Dedifferentiated amniotic fluid mesenchymal stem cell (primary cell): ENCODE measurements around the gene ADD1.
"Not testable (repeated sequence)": the region's sequence is repeated elsewhere in the genome, so short reads cannot be mapped to it uniquely, and the experiment has no call there.

ENCODE experiments used
- DNase-seq: peaks from one replicate; pipeline ENCODE4 v3.0.0-alpha.2; 2016; ENCODE audit errors: extremely low spot score

ADD1 gene

DNA sequence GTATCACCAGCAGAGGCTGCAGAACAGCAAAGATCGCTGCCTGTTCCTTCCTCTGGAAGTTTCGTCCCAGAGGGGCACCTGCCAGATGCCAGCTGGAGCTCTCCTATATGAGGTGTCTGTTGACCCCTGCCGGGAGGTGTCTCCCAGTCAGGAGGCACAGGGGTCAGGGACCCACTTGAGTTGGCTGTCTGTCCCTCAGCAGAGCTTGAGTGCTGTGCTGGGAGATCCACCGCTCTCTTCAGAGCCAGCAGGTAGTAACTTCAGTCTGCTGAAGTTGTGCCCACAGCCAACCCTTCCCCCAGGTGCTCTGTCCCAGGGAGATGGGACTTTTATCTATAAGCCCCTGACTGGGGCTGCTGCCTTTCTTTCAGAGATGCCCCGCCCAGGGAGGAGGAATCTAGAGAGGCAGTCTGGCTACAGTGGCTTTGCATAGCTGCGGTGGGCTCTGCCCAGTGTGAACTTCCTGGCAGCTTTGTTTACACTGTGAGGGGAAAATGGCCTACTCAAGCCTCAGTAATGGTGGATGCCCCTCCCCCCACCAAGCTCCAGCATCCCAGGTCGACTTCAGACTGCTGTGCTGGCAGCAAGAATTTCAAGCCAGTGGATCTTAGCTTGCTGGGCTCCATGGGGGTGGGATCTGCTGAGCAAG, 78.9 kb downstream of the ADD1 start:
- not testable (repeated sequence) for DNase-seq

DNA sequence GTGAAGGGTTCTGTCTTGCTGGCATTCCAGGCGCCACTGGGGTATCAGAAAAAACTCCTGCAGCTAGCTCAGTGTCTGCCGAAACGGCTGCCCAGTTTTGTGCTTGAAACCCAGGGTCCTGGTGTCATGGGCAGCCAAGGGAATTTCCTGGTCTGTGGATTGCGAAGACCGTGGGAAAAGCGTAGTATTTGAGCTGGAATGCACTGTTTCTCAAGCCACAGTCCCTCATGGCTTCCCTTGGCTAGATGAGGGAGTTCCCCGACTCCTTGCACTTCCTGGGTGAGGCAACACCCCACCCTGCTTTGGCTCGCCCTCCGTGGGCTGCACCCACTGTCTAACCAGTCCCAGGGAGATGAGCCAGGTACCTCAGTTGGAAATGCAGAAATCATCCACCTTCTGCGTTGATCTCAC, 79.5 kb downstream of the ADD1 start:
- no peak for DNase-seq

DNA sequence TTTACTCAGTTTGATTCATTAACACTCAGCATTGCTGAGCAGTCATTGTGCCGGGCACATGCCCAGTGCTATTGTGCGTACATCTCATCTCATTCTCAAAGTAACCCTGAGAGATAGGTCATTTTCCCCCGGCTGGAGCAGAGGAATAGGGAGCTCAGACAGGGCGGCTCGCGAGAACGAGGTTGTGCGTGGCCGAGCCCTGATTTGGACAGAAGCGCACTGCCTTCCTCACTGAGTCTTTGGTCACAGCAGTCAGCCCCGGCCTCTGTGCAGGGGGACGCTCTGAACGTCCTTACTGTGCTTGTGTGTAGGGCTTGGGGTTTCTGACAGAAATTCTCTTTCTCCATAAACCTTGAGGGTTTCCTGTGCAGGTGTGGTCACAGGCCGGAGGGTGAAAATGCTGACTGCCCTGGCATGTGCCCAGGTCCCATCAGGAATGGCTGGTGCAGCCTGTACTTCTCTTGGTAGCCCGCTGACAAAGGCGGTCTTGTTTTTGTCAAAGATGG, 80.1 kb downstream of the ADD1 start:
- no peak for DNase-seq

DNA sequence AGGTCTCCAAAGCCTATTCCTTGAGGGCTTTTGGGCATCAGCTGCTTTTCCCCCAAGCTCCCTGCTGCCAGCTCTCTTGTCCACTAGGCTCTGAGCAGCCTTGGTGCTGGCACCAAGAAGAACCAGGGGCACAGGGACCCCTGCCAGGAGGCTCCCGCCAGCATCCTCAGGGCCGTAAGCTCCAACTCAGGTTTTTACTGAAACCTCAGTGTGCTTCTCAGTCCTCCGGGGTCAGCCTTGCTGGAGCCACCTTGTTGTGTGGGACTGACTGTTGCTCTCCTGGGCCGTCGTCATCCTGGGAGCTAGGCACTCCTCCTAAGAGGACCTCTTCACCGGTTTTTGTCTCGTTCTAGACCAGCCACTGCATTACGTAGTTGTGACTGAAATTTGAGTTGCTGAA, 80.6 kb downstream of the ADD1 start:
- DNase-seq = no peak

DNA sequence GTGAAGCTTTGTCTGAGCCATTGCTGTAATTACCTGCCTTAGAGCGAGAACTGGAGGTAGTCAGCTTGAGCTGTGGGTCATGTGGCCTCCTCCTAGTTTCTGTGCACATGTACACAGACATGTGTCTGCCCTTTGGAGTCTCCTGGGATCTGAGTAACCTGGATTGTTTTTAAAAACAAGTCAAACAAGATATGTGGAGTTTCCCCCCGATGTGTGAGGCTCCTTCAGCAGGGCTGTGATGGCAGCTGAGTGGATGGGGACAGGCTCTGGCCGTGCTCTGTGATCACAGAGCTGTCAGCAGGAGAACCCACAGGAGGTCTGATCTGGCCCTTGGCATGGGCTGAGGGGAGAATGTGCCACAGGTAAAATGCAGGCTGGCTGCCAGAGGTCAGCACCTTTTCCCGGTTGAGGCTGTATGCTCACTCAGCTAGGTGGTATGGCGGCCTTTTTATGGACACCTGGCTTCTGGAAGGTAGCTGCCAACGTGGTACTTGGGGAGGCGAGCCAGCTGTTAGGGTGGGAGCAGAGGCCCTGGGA, 81.2 kb downstream of the ADD1 start:
- DNase-seq = no peak

DNA sequence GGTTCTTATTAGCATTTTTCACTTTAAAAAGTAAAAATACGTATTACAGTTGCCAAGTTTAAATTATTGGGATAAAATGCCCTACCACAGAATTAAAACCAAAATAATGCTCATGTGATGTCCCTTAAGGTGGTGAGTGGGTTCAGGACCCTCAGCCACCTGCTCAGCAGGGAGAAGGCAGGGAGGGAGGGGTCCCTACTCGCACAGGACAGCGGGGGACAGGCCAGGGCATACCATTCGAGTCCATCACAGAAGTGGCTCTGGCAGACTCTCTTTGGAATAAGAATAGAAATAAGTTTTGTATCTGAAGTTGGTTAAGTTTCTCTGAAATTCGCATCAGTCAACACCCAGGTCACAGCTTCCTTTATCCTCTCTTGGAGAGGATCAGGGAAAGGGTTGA, 81.9 kb downstream of the ADD1 start:
- no peak for DNase-seq

DNA sequence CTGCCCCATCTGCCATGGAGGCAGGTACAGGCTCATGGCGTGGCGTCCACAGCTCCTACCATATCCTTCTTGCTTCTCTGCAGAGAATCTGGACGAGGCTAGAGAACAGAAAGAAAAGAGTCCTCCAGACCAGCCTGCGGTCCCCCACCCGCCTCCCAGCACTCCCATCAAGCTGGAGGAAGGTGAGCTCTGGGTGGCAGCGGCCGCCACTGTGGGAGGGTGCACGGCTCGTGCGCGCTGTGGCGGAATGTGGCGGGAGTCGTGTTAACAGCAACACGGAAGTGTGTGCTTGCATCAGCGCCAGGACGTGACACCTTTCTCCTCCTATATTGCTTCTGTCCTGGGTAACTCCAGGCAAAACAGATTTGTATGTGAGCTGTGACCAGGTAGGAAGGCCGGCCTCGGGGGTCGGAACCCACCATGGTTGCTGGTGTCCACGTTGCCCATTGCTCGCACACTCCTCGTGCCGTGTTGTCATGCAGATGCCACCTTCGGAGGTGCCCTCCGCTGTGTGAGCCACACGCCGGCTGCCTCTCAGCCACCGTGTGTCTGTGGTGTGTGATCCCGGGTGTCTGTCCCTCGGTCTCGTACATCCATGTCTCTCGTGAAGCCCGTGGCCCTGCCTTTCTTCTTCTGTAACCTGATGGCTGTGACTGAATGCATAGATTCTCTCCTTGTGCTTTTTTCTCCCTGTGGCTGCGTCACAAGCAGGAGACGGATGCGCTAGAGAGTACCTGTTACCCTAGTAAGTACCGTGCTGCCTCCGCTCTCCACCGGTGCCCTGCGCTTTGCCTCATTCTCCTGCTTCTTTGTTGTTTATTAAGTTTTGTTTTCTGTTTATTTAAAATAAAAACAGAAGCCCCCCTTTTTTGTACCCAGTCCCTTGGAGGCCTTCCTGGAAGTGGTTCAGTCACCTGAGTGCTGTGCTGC, 82.6 kb downstream of the ADD1 start:
- DNase-seq = no peak

DNA sequence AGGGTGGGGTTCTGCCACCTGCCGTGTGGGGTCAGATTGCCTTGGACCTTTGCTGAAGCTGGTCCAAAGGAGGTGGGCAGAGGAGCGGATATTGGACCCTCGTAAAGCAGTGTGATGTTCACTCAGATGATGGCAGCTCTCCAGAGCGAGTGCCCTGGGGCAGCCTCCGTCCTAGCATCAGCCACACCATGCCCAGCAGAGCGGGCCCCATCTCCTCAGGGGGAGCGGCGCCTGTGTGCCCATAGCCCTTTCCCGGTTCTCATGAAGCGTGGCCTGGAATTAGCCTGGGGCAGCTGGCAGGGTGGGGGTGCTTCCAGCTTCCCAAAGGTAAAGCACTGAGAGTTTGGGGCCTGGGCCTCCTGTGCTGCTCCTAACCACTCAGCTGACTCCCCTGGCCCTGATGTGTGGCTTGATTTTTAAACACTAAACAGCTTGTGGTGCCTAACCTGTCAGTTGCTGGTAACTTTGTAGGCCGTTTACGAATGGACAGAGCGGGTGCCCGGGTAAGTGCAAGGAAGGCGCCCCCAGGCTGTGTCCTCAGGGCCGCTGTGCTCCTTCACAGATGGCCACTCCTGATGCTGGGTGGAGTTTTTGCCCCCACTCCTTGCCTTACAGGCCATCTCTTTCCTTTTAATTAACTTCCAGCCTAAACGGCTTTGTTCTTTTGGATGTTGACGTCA, 83.5 kb downstream of the ADD1 start:
- no peak for DNase-seq

DNA sequence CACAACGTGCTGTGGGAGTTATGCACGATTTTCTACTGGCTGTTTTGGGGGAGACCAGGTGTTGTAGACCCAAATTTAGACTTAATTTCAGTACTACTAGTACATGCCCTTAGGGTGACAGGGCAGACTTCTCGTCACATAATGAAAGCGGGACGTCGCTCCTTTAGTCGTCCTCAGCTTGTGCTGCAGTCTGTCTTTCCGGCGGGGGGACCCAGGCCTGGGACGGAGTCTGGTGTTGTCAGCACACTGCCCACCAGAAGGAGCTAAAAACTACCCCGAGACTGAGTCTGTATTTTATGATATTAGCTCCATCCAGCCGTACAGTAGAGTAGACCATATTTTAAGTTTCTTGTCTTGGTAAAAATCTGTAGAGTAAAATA, 84.0 kb downstream of the ADD1 start:
- no peak for DNase-seq

DNA sequence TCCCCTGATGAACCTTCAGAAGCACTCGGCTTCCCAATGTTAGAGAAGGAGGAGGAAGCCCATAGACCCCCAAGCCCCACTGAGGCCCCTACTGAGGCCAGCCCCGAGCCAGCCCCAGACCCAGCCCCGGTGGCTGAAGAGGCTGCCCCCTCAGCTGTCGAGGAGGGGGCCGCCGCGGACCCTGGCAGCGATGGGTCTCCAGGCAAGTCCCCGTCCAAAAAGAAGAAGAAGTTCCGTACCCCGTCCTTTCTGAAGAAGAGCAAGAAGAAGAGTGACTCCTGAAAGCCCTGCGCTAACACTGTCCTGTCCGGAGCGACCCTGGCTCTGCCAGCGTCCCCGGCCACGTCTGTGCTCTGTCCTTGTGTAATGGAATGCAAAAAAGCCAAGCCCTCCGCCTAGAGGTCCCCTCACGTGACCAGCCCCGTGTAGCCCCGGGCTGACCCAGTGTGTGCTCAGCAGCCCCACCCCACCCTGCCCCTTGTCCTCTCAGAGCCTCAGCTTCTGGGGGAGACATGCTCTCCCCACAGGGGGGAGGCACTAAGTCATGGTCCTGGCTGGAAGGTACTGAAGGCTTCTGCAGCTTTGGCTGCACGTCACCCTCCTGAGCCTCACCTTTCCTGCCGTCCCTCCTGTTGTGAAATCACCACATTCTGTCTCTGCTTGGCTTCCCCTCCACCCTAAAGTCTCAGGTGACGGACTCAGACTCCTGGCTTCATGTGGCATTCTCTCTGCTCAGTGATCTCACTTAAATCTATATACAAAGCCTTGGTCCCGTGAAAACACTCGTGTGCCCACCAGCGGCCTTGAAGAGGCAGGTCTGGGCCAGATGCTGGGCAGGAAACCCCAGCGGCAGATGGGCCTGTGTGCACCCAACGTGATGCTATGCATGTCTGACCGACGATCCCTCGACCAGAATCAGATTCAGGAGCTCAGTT, 84.9 kb downstream of the ADD1 start:
- no peak for DNase-seq

DNA sequence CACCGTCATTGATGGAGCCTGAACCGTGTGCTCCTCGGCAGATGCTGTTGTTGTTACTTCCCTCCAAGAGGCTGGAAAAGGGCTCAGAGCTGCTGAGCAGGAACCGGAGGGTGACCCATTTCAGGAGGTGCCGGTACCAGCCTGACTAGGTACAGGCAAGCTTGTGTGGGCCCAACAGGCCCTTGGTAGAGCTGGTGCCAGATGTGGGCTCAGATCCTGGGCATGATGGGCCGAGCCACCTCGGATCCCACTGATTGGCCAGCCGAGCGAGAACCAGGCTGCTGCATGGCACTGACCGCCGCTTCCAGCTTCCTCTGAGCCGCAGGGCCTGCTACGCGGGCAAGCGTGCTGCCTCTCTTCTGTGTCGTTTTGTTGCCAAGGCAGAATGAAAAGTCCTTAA, 85.8 kb downstream of the ADD1 start:
- no peak for DNase-seq

DNA sequence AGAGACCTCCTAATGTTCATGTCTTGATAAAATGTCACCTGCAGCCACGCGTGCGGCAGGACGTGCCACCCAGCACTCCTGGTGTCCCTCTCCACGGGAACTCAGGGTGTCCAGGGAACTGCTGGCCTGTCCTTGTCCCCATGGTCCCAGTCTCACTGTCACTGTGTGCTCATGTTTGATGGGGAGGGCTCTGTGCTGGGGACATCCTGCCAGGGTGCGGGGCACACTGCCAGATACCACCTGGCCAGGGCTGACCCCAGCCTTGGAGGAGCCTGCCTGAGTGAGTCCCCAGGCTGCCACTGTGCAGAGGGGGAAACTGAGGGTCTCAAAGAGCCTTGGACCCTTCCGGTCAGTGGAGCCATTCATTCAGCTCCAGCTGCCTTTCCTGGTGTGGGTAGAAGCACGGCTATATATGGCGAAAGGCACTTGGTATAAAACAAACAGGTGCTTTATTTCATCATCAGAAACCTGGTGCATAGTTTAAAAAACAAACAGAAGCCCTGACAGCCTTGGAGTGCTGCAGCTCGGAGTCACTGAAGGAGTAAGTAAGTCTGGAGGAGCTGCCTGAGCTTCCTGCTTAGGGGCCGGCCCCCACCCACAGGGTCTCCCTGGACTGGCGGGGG, 86.6 kb downstream of the ADD1 start:
- no peak for DNase-seq

DNA sequence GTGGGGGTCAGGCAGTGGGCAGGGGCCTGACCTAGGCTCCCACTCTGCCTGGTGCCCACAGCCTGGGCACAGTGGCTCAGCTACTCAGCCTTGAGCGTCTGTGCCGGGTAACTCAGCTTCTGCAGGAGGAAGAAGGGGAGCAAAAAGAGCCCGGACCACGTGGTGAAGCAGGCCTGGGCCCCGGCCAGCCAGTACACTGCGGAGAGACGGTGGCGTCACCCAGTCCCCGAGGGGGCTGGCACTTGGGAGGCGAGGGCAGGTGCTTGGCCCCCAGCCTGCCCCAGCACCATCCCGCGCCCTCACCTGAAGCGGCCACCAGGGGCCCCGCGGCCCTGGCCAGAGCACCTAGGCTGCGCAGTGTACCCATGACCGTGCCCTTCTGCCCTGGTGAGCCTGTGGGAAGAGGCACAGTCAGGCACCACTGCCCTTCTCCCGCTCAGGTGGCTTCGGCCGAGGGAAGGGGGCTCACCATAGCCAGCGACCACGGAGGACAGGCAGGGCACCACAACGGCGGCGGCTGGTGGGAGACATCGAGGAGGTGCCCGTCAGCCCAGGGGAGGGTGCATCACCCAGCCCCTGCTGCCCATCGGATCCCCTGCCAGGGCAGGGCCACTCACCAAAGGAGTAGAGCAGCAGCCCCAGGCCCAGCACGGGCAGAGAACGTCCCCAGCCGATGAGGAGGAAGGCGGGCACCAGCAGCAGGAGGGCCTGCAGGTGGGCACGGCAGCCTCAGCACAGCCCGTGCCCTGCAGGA, 87.3 kb downstream of the ADD1 start:
- no peak for DNase-seq

DNA sequence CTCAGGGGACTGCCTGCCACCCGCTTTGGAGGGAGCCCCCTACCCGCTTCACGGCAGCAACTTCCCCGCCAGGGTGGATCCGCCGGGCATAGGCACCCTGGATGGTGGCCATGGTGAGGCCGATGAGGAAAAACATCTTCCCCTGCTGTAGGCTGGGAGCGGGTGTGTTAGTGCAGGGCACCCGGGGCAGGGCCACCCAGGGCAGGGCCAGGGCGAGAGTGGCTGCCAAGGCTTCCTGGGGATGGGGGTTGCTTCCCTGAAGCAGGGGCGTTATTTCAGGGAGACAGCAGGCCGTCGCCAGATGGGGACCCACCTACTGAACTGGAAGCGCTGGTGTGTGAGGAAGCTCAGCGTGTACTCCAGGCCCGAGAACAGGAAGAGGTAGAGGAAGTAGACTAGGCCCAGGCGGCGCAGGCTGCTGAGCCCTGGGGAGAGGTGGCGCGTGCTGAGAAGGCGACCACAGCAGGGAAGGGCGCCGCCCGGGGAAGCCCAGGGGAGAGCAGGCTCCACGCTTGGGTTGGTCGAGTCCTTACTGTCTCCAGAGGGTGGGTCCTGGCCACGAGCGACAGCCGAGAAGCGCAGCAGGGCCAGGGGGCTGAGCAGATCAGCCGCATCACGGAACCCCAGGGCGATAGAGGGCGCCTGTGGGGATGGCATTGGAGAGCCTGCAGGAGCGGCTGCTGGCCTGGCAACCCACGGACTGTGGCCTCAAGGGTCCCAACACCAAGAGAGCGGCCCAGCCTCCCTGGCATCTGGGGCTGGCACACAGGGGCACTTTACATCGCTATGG, 88.1 kb downstream of the ADD1 start:
- no peak for DNase-seq

DNA sequence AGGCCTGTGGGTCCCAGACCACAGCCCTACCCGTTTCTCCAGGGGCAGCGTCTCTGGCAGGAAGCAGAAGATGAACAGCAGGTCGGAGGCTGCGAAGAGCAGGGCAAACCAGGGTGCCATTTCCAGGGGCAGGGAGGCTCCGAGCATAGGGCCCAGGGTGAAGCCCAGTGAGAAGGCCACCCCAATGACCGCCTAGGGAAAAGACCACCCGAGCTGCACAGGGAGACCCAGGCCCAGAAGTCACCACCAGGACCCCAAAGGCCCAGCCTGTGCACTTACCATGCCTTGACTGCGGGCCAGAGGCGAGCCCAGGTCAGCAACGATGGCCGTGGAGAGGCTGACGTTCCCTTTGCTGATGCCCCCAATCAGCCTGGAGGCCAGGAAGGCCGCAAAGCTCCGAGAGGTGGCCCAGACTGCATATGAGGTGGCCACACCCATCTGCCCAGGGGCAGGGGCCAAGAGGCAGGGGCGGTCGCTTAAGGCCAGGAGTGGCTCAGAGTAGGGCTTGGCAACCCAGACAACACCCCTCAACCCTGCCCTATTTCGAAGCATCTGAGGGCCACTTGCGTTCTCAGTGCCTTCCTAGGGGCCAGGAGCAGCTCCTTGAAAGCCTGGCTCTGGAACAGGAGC, 88.8 kb downstream of the ADD1 start:
- no peak for DNase-seq

DNA sequence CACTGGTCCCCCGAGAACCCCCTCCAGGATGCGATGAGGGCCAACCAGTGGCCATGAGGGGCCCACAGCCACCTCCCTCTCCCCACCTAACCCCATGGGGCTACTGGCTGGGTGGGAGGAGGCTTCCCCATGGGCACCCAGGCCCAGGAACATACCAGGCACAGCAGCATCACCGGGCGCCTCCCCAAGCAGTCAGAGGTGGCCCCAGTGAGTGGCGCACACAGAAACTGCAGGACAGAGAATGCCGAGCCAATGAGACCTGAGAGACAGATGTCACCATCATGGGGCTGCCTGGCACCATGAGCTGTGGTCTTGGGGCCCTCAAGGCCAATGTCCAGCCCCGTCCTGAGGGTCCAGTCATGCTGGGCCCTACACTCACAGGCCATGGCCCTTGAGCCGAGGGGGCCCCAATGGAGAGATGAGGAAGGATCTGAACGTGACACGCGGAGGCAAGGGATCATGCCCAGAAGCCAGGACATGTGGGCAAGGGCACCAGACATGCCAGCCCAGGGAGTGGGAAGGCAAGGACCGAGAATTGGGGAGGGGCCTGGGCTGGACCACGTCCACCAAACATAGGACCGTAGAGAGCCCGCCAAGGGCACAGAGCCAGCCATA, 89.4 kb downstream of the ADD1 start:
- no peak for DNase-seq

DNA sequence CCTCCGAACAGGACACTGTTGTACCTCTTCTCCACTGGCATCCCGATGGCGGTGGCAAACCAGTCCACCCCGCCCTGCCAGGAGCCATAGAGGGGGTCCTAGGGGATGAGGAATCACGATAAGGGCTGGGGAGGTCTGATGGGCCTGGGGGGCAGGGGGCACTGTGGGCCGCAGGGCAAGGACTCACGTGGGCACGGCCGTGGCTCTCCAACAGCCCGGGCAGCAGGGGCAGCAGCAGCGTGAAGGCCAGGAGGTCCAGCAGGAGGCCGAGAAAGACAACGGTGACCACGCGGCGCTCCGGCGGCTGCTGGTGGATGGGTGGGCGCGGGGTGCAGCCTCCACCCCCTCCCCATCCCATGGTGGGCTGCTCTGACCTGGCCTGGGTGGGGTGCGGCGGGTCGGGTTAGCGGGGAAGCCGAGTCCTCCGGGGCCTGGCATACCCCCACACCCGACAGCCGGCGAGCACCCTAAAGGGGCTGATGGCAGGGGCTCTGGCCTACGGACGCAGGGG, 90.0 kb downstream of the ADD1 start:
- DNase-seq = no peak
